HG02970 (cell line): ENCODE data around the gene TRABD2B.

Experiments
- ATAC-seq: cut with Tn5 transposase; IDR thresholded peaks from one replicate; pipeline ENCODE4 v1.9.1; 2021; ENCODE audit warnings: mild to moderate bottlenecking, moderate library complexity, moderate number of reproducible peaks; ENCODE audit not compliant: unreplicated experiment, low FRiP score

TRABD2B gene

GRCh38 chr1:47838562-47839432 lies 158.4 kb downstream of the TRABD2B start:
- no peak for ATAC-seq

GRCh38 chr1:47837866-47838561 lies 159.2 kb downstream of the TRABD2B start:
- ATAC-seq = no peak

- no peak for ATAC-seq
Observed at GRCh38 chr1:47837056-47837830, 159.9 kb downstream of the TRABD2B start.

DNA sequence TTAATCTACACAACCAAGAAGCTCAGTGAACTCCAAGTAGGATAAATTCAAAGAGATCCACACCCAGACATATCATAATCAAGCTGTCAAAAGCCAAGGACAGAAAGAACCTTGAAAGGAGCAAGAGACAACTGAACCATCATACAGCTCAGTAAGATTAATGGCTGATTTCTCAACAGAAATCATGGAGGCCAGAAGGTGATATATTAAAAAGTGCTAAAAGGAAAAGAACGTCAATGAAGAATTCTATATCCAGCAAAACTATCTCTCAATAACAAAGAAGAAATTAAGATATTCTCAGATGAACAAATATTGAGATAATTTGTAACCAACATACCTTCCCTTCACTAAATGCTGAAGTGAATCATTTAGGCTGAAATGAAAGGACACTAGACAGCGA lies 161.8 kb downstream of the TRABD2B start:
- no peak for ATAC-seq

GRCh38 chr1:47834326-47834725 lies 162.9 kb downstream of the TRABD2B start:
- ATAC-seq = no peak

GRCh38 chr1:47830641-47831333 lies 166.4 kb downstream of the TRABD2B start:
- ATAC-seq = no peak

DNA sequence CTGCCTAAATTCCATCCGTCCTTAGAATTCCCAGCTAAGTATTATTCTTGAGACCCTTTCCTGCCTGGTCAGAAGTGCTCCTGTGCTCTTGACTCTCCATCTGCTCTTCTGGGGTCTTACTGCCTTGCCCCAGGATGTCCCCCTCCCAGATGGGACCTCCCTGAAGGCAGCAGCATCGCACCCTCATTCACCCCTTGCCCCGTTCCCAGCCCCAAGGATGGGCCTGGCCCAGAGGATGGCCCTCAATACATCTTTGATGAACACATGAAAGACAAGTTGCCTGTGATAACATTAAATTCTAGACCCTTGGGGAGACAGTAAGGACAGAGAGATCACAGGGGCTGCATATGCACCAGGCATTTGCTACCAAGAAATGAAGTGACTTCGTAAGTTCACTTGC lies 167.2 kb downstream of the TRABD2B start:
- no peak for ATAC-seq

DNA sequence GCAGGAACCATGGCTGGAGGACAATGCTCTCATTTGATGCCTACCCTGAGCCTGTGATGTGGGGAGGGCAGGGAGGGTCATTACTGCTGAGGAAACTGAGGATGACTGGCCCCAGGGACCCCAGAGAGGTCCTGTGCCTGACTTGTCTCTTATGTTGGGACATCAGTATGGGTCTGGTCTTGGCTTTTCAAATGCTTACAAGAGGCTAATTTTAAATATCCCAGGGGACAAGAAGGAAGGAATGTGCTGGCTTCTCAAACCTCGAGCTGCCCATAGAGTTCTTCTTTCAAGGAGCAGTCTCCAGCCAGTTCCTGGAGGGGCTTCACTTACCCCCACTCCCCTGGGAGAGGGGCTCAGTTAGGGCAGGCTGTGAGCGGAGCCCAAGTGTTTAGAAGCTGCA lies 168.2 kb downstream of the TRABD2B start:
- ATAC-seq = no peak

- ATAC-seq = no peak
Observed at GRCh38 chr1:47827109-47827508, 170.1 kb downstream of the TRABD2B start.

- no peak for ATAC-seq
Observed at GRCh38 chr1:47824716-47825115, 172.5 kb downstream of the TRABD2B start.

GRCh38 chr1:47824297-47824696 lies 172.9 kb downstream of the TRABD2B start:
- no peak for ATAC-seq

GRCh38 chr1:47823040-47823808 lies 174.0 kb downstream of the TRABD2B start:
- ATAC-seq = no peak

DNA sequence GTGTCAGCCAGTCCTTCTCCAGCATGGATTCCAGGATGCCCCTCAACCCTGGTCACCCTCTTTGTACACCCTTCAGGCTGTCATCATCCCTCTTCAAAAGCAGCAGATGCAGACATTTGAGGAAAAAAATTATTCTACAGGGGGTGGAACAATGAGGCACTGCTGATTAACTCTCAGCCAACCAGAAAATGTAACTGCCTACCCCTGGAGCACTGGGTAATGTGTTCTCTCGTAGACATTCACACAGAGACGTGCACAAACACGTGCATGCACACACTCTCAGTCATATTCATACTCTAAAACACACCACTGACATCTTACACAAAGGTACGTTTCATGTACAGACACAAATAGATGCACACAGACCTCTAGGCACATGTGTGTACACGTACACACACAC lies 175.4 kb downstream of the TRABD2B start:
- ATAC-seq = no peak

DNA sequence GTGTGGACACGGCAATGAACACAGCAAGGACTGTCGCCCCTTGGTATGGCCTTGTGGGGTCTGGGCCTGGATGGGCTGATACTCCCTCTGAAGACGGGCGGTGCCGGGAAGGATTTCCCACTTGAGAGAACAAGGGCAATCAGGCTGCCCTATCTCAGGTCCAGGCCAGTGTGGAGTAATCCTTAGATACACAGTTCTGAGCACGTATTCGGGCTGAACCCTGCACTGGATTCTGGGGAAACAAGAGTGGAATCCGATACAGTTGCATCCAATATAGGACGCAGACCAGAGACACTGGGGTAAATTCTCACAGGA lies 177.7 kb downstream of the TRABD2B start:
- ATAC-seq = no peak

DNA sequence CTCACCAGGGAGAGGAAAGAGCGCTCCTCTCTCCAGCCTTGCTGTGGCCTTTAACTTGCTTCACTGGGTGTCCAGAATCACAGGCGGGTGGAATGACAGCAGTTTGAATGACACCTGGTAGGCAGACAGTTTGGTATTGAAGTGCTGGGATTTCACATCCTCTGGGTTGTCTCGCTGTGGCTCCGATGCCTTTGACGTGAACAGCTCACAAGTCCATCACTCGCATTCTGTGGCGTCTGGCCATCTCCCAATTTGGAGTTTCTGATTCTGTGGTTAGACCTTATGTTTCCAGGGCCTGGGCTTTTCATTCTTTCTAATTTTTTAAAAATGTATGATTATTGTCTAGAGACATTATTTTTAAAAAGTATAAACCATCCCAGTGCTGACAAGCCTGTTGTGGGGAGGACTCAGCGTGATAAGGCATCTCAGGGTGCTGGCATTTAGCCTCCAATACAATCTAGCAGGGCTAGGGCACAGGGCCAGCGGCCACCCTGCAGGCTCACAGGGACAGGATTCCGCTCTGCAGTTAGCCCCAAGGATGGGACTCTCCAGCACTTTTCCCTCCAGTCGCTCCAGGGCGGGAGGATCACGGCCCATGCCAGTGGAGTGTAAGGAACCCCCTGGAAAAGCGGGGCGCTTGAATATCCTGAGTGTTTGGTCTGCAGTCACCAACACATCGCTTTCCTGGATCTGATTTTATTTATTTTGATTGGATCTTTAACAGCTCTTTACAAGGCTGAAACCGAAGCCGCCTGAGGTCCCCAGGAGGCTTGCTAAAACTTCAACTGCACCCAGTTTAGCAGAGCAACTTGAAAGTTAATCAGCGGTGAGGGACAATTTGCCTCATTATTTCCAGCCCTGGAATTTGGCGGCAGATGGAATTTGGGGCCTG lies 178.3 kb downstream of the TRABD2B start:
- ATAC-seq = no peak

DNA sequence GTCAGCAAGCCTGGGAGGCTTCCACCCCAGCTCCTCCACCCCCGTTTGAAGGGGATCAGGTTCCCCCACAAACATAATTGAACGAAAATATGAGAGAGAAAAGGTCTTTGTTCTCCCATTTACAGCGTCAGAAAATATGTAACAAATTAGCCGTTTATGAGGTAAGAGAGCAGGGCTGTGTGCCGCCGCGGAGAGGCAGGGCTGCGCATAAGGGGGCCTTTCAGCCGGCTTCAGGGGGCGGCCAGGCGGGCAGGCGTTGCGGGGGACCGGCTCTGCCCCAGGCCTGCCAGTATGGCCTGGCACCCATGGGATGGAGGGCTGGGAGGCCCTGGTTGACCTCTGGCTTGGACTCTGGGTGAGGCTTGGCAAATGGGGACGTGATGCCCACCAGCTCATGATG lies 179.3 kb downstream of the TRABD2B start:
- no peak for ATAC-seq

DNA sequence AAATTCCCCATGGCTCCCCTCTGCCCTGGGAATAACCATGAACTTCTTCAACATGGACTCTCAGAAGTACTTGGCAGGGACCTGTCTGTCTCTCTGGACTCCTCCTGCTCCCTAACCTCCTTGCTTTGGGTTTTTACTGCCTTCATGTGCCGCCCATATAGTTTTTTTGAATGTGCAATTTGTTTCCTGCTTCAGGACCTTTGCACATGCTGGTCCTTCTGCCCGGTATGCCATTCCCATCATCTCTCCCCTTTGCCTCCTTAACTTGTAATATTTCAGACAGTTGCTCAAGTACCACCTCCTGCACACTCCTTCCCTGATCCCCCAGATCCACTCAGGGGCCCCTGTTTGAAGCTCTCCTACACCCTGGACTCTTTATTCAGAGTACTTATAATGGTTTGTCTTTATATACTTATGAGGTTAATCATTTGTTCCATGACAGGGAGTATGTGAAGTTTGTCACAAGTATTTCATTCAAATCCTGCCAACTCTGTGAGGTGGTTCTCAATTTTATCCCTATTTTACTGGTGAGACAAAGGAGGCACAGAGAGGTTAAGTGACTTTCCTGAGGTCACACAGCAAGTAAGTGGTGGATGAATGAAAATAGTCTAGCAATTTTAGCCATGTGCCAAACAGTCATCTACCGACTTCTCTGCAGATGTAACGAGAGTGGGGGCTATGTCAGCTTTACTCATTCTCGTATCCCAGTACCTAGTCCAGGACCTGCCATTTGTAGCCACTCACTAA lies 180.7 kb downstream of the TRABD2B start:
- ATAC-seq = no peak
